ENCODE data around the gene CCDC149.

Gene CCDC149

GRCh38 chr4:24775750-24776149 is 137.1 kb downstream of the CCDC149 start:
- Histone ChIP-seq H3K36me3 (no peaks in the 10 kb centered on the region), H3K27me3 (no peaks in the 10 kb centered on the region), H4K20me1 (no peaks in the 10 kb centered on the region), H3K4me1 (no peaks in the 10 kb centered on the region), H3K9ac (no peak overlapping the region), H3K4me2 (no peak overlapping the region), H3K4me3 (no peak overlapping the region), H3K9me3 (no peaks in the 10 kb centered on the region), H3K27ac (no peak overlapping the region)
- no peak for TF ChIP-seq Cebpa-rat (IDR thresholded peaks at IDR 0.05)

DNA sequence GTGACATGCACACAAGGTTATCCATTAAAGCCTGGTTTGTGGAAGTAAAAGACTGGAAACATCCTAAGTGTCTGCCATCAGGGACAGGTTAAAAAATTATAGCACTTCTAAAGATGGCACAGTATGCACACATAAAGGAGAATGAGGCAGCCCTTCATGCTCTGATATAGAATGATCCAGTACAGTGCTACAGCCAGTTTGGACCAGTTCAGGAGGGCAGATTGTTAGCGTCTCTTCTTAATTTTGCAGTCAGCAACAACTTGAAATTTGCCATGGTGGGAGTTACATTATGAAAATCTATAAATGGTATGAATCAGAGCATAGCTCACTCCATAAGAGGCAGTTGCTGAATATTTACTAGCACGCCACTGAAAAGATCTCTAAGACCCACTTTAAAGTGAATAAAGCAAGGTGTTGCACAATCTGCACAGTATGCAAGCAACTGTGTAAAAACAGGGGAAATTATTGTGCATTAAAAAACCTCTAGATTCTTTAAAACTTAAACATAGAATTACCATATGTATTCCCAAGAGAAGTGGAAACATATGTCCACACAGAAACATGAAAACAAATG is 137.7 kb downstream of the CCDC149 start:
- no peaks in the 10 kb centered on the region for H3K36me3 ChIP-seq
- H3K9me3 ChIP-seq: no peaks in the 10 kb centered on the region
- no peaks in the 10 kb centered on the region for H3K27me3 ChIP-seq
- H3K4me3 ChIP-seq: no peak overlapping the region
- H3K9ac ChIP-seq: no peak overlapping the region
- H4K20me1 ChIP-seq: no peaks in the 10 kb centered on the region
- no peaks in the 10 kb centered on the region for H3K4me1 ChIP-seq
- TF ChIP-seq Cebpa-rat (IDR thresholded peaks at IDR 0.05): no peak
- no peak overlapping the region for H3K4me2 ChIP-seq
- H3K27ac ChIP-seq: no peak overlapping the region

GRCh38 chr4:24774452-24774851 is 138.4 kb downstream of the CCDC149 start:
- H3K4me2 ChIP-seq: no peak overlapping the region
- no peaks in the 10 kb centered on the region for H3K36me3 ChIP-seq
- no peaks in the 10 kb centered on the region for H4K20me1 ChIP-seq
- no peaks in the 10 kb centered on the region for H3K27me3 ChIP-seq
- no peak overlapping the region for H3K9ac ChIP-seq
- TF ChIP-seq Cebpa-rat (IDR thresholded peaks at IDR 0.05): no peak
- no peak overlapping the region for H3K27ac ChIP-seq
- no peaks in the 10 kb centered on the region for H3K4me1 ChIP-seq
- H3K9me3 ChIP-seq: no peaks in the 10 kb centered on the region
- no peak overlapping the region for H3K4me3 ChIP-seq

GRCh38 chr4:24772952-24773351 is 139.9 kb downstream of the CCDC149 start:
- no peak overlapping the region for H3K4me2 ChIP-seq
- no peak overlapping the region for H3K27ac ChIP-seq
- no peak overlapping the region for H3K4me3 ChIP-seq
- H3K4me1 ChIP-seq: no peaks in the 10 kb centered on the region
- no peak overlapping the region for H3K9ac ChIP-seq
- H4K20me1 ChIP-seq: no peaks in the 10 kb centered on the region
- H3K36me3 ChIP-seq: no peaks in the 10 kb centered on the region
- no peak for TF ChIP-seq Cebpa-rat (IDR thresholded peaks at IDR 0.05)
- H3K27me3 ChIP-seq: no peaks in the 10 kb centered on the region
- no peaks in the 10 kb centered on the region for H3K9me3 ChIP-seq

GRCh38 chr4:24772061-24772705 is 140.7 kb downstream of the CCDC149 start:
- Histone ChIP-seq H3K9me3 (no peaks in the 10 kb centered on the region), H3K4me1 (no peaks in the 10 kb centered on the region), H3K9ac (no peak overlapping the region), H3K4me3 (no peak overlapping the region), H3K27me3 (no peaks in the 10 kb centered on the region), H4K20me1 (no peaks in the 10 kb centered on the region), H3K4me2 (no peak overlapping the region), H3K36me3 (no peaks in the 10 kb centered on the region), H3K27ac (no peak overlapping the region)
- TF ChIP-seq Cebpa-rat (IDR thresholded peaks at IDR 0.05): no peak

- H4K20me1 ChIP-seq: no peaks in the 10 kb centered on the region
- H3K36me3 ChIP-seq: no peaks in the 10 kb centered on the region
- no peak for TF ChIP-seq Cebpa-rat (IDR thresholded peaks at IDR 0.05)
- H3K27ac ChIP-seq: no peak overlapping the region
- no peak overlapping the region for H3K4me2 ChIP-seq
- no peaks in the 10 kb centered on the region for H3K27me3 ChIP-seq
- H3K9ac ChIP-seq: no peak overlapping the region
- no peaks in the 10 kb centered on the region for H3K9me3 ChIP-seq
- H3K4me3 ChIP-seq: no peak overlapping the region
- H3K4me1 ChIP-seq: no peaks in the 10 kb centered on the region
Measured at GRCh38 chr4:24771241-24771640, 141.6 kb downstream of the CCDC149 start.

DNA sequence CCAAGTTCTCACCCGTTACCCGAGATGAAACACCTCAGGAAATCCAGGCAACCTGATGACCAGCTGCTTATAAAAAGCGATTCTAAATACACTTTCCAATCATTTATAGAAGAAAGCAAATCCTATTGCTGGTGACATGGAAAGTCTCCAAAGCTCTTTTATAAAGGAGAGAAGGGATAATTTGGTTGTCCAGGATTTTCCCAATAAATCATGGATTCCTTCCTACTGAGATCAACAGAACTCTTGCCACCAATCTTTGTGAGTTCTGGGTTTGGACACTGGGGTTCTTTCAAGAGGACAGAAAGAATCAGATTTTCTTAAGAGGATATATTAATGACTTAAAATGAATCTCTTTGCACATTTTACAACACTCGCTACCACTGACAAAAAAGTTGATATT is 142.2 kb downstream of the CCDC149 start:
- no peaks in the 10 kb centered on the region for H3K27me3 ChIP-seq
- H3K36me3 ChIP-seq: no peaks in the 10 kb centered on the region
- no peak overlapping the region for H3K4me2 ChIP-seq
- no peak overlapping the region for H3K4me3 ChIP-seq
- no peak for TF ChIP-seq Cebpa-rat (IDR thresholded peaks at IDR 0.05)
- H4K20me1 ChIP-seq: no peaks in the 10 kb centered on the region
- H3K9me3 ChIP-seq: no peaks in the 10 kb centered on the region
- no peak overlapping the region for H3K27ac ChIP-seq
- no peak overlapping the region for H3K9ac ChIP-seq
- no peaks in the 10 kb centered on the region for H3K4me1 ChIP-seq

GRCh38 chr4:24770032-24770584 is 142.7 kb downstream of the CCDC149 start:
- Histone ChIP-seq H3K4me2 (no peak overlapping the region), H3K27ac (no peak overlapping the region), H3K9me3 (no peaks in the 10 kb centered on the region), H3K36me3 (no peaks in the 10 kb centered on the region), H3K9ac (no peak overlapping the region), H4K20me1 (no peaks in the 10 kb centered on the region), H3K4me1 (no peaks in the 10 kb centered on the region), H3K4me3 (no peak overlapping the region), H3K27me3 (no peaks in the 10 kb centered on the region)
- no peak for TF ChIP-seq Cebpa-rat (IDR thresholded peaks at IDR 0.05)

DNA sequence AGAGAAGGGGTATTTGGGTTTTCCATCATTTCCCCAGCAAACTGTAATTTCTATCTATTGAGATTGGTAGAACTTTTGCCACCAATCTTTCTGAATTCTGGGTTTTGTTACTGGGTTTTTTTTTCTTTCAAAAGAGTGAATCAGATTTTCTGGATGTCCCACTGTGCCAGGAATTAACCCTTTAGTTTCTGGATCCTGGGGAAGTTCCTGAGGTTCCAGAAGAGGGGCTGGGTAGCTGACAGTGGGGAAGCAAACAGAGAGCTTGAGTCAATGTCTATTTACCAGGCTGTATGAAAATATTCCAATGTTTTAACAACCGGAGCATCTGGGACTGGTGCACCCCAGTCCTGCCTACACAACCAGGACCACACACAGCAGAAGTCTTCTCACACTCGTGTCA is 143.3 kb downstream of the CCDC149 start:
- Histone ChIP-seq H3K27ac (no peak overlapping the region), H3K27me3 (no peaks in the 10 kb centered on the region), H4K20me1 (no peaks in the 10 kb centered on the region), H3K4me1 (no peaks in the 10 kb centered on the region), H3K36me3 (no peaks in the 10 kb centered on the region), H3K9me3 (no peaks in the 10 kb centered on the region), H3K4me2 (no peak overlapping the region), H3K4me3 (no peak overlapping the region), H3K9ac (no peak overlapping the region)
- no peak for TF ChIP-seq Cebpa-rat (IDR thresholded peaks at IDR 0.05)

DNA sequence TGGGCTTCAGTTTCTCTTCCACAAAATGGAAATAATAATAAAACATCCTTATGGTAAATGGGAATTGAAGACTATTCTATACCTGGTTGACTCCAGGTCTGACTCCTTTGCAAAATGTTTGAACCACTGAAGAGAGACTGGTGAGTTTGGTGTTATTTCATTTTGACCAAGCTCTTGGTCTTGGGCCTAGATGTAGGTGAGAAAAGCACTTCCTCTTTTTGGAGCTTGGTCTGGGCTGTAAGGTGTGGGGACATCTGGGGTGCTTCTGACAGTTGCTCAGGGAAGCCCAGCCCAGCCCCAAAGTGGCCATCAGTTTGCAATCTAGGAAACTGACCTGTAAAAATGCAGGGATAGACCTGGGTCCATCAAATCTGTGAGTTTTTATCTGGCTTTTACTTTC is 144.2 kb downstream of the CCDC149 start:
- H3K9ac ChIP-seq: no peak overlapping the region
- no peak for TF ChIP-seq Cebpa-rat (IDR thresholded peaks at IDR 0.05)

More for the DNA sequence above, 144.2 kb downstream of the CCDC149 start:
- no peaks in the 10 kb centered on the region for H3K27me3 ChIP-seq
- no peaks in the 10 kb centered on the region for H3K36me3 ChIP-seq
- H3K4me2 ChIP-seq: no peak overlapping the region
- no peaks in the 10 kb centered on the region for H3K4me1 ChIP-seq
- H3K4me3 ChIP-seq: no peak overlapping the region
- no peak overlapping the region for H3K27ac ChIP-seq
- no peaks in the 10 kb centered on the region for H4K20me1 ChIP-seq
- no peaks in the 10 kb centered on the region for H3K9me3 ChIP-seq

All from BLaER1 (cell line).